H1 (cell line): Measurements from ENCODE around the gene SMARCAL1. TPM values are rescaled to one million over a fixed set of nuclear protein-coding genes. Genes with fewer than 3 reads are reported as not detected.

Experiments used
- CTCF ChIA-PET: fragments of 300-600 bp; sonication (Branson Sonifier 250); formaldehyde crosslinking; loops from one replicate; lab custom pipeline; 2021; ENCODE audit not compliant: partially characterized antibody; lab: Charles Lee
- POLR2A ChIA-PET: fragments of 300-600 bp; sonication (Branson Sonifier 250); formaldehyde crosslinking; loops from one replicate; lab custom pipeline; 2021; ENCODE audit warnings: inconsistent platforms; ENCODE audit not compliant: partially characterized antibody; lab: Charles Lee
- DNase-seq, 2 experiments: peaks; one replicate each; pipeline versions ENCODE4 v3.0.0 to v3.0.0-alpha.2; 2010 to 2022; ENCODE audit warnings: low spot score in 2 of 2, low read depth in 1 of 2, mixed read lengths in 1 of 2
- FAIRE-seq: peaks from 2 replicates; lab custom pipeline; 2011; peaks lifted over from hg19 to GRCh38; lab: Jason Lieb, UNC
- H2AFZ ChIP-seq: 2 replicates; pipeline ENCODE4 v1.8.1; 2012; ENCODE audit warnings: low read length, inconsistent platforms
- H2AK5ac ChIP-seq: 2 replicates; pipeline ENCODE4 v1.6.1; 2013; ENCODE audit warnings: low read depth, low read length
- H2BK120ac ChIP-seq: replicated peaks from 2 replicates; pipeline ENCODE3; 2013; ENCODE audit warnings: low read depth, low read length, inconsistent platforms
- H2BK12ac ChIP-seq: 2 replicates; pipeline ENCODE4 v1.6.1; 2013; ENCODE audit warnings: low read depth, low read length
- H2BK15ac ChIP-seq: 2 replicates; pipeline ENCODE4 v1.6.1; 2013; ENCODE audit warnings: low read length
- H2BK20ac ChIP-seq: 2 replicates; pipeline ENCODE4 v1.6.1; 2013; ENCODE audit warnings: low read length
- H2BK5ac ChIP-seq: 2 replicates; pipeline ENCODE4 v1.6.1; 2013; ENCODE audit warnings: low read depth, low read length
- H3K14ac ChIP-seq: 2 replicates; pipeline ENCODE4 v1.6.1; 2013; ENCODE audit warnings: inconsistent platforms; ENCODE audit not compliant: insufficient read length
- H3K18ac ChIP-seq: 2 replicates; pipeline ENCODE4 v1.6.1; 2013; ENCODE audit warnings: low read length; ENCODE audit errors: extremely low read depth
- H3K23ac ChIP-seq: 2 replicates; pipeline ENCODE4 v1.6.1; 2013; ENCODE audit warnings: inconsistent platforms; ENCODE audit not compliant: insufficient read length
- H3K23me2 ChIP-seq: 2 replicates; pipeline ENCODE4 v1.6.1; 2013; ENCODE audit warnings: low read depth, low read length
- H3K27ac ChIP-seq: 2 replicates; pipeline ENCODE4 v1.6.1; 2011; ENCODE audit warnings: low read depth, low read length, inconsistent platforms
- H3K27me3 ChIP-seq, 4 experiments: replicated peaks in 1 of 4; 1 replicate in 1 of 4; 2 replicates in 3 of 4; pipeline versions ENCODE4 v1.6.1 to v1.8.1; 2011 to 2013; ENCODE audit warnings: low read length in 3 of 4, mild to moderate bottlenecking in 3 of 4, inconsistent platforms in 2 of 4, mixed read lengths in 2 of 4, moderate library complexity in 1 of 4; ENCODE audit not compliant: control insufficient read depth in 3 of 4, insufficient read depth in 3 of 4; ENCODE audit errors: extremely low read depth in 1 of 4
- H3K36me3 ChIP-seq, 4 experiments: 2 replicates each; pipeline versions ENCODE4 v1.6.1 to v1.8.1; 2011 to 2013; ENCODE audit warnings: mild to moderate bottlenecking in 4 of 4, low read length in 3 of 4, moderate library complexity in 2 of 4, control low read depth in 1 of 4, inconsistent platforms in 1 of 4; ENCODE audit not compliant: insufficient read depth in 4 of 4, control insufficient read depth in 2 of 4
- H3K4ac ChIP-seq: replicated peaks from 2 replicates; pipeline ENCODE3; 2013; ENCODE audit warnings: low read length, low read depth, mixed read lengths, inconsistent platforms; ENCODE audit not compliant: insufficient read length
- H3K4me1 ChIP-seq, 4 experiments: replicated peaks in 1 of 4; 1 replicate in 1 of 4; 2 replicates in 3 of 4; pipeline versions ENCODE4 v1.6.1 to v1.8.1; 2011 to 2013; ENCODE audit warnings: low read length in 3 of 4, inconsistent platforms in 2 of 4, mixed read lengths in 1 of 4; ENCODE audit not compliant: insufficient read depth in 4 of 4, control insufficient read depth in 3 of 4
- H3K4me2 ChIP-seq, 2 experiments: 2 replicates each; pipeline versions ENCODE4 v1.6.1 to v1.8.1; 2011 to 2013; ENCODE audit warnings: low read depth in 2 of 2, low read length in 2 of 2, control low read depth in 1 of 2, inconsistent platforms in 1 of 2, mild to moderate bottlenecking in 1 of 2; ENCODE audit not compliant: insufficient read depth in 1 of 2
- H3K4me3 ChIP-seq, 4 experiments: fragments of 200-600, 300-600 bp in 1 of 4; sonication (generic), shearing (Covaris generic), sonication (Bioruptor Twin) in 1 of 4; 2 replicates each; pipeline versions ENCODE4 v1.5.1 to v1.8.1; 2011 to 2016; ENCODE audit warnings: low read length in 4 of 4, low read depth in 3 of 4, control low read depth in 2 of 4, inconsistent platforms in 2 of 4, mild to moderate bottlenecking in 2 of 4, mixed read lengths in 1 of 4, moderate library complexity in 1 of 4; ENCODE audit not compliant: insufficient read depth in 2 of 4; ENCODE audit errors: extremely low read depth in 1 of 4
- H3K56ac ChIP-seq: replicated peaks from 2 replicates; pipeline ENCODE3; 2013; ENCODE audit warnings: low read depth, mild to moderate bottlenecking, mixed read lengths, low read length, inconsistent platforms; ENCODE audit not compliant: insufficient read length
- H3K79me1 ChIP-seq: 2 replicates; pipeline ENCODE4 v1.6.1; 2013; ENCODE audit warnings: low read depth, low read length, control low read depth
- H3K79me2 ChIP-seq, 2 experiments: 2 replicates each; pipeline versions ENCODE4 v1.6.1 to v1.8.1; 2012 to 2013; ENCODE audit warnings: low read length in 2 of 2, mild to moderate bottlenecking in 2 of 2, inconsistent platforms in 1 of 2; ENCODE audit not compliant: insufficient read depth in 2 of 2, control insufficient read depth in 1 of 2
- H3K9ac ChIP-seq, 4 experiments: replicated peaks in 1 of 4; 1 replicate in 1 of 4; 2 replicates in 3 of 4; pipeline versions ENCODE4 v1.6.1 to v1.8.1; 2011 to 2013; ENCODE audit warnings: low read depth in 3 of 4, low read length in 3 of 4, control low read depth in 2 of 4, mild to moderate bottlenecking in 2 of 4, moderate library complexity in 2 of 4, inconsistent platforms in 1 of 4; ENCODE audit errors: extremely low read depth in 1 of 4
- H3K9me3 ChIP-seq, 2 experiments: 2 replicates each; pipeline versions ENCODE4 v1.6.1 to v1.8.1; 2012 to 2013; ENCODE audit warnings: mild to moderate bottlenecking in 2 of 2, moderate library complexity in 2 of 2, control low read depth in 1 of 2, inconsistent platforms in 1 of 2, low read depth in 1 of 2, low read length in 1 of 2, mixed read lengths in 1 of 2; ENCODE audit not compliant: insufficient read depth in 2 of 2
- H4K20me1 ChIP-seq, 2 experiments: replicated peaks in 1 of 2; 2 replicates each; pipeline versions ENCODE3 to v1.8.1; 2011 to 2013; ENCODE audit warnings: inconsistent platforms in 2 of 2, low read length in 2 of 2, mild to moderate bottlenecking in 1 of 2; ENCODE audit not compliant: insufficient read depth in 2 of 2, control insufficient read depth in 1 of 2
- H4K5ac ChIP-seq: 2 replicates; pipeline ENCODE4 v1.6.1; 2013; ENCODE audit warnings: low read length, low read depth, mixed read lengths, inconsistent platforms; ENCODE audit not compliant: insufficient read length
- H4K8ac ChIP-seq: 2 replicates; pipeline ENCODE4 v1.8.0; 2013; ENCODE audit warnings: mild to moderate bottlenecking, moderate library complexity, low read length, inconsistent platforms; ENCODE audit not compliant: insufficient read depth; ENCODE audit errors: extremely low read depth
- H4K91ac ChIP-seq: replicated peaks from 2 replicates; pipeline ENCODE3; 2013; ENCODE audit warnings: low read length, mixed read lengths, inconsistent platforms; ENCODE audit not compliant: insufficient read length
- BACH1 ChIP-seq: IDR thresholded peaks from 2 replicates; pipeline ENCODE4 v1.6.1; 2012; ENCODE audit warnings: low read length, improper control_type of control experiment
- BRCA1 ChIP-seq: IDR thresholded peaks from 2 replicates; pipeline ENCODE4 v1.6.1; 2012; ENCODE audit warnings: low read depth, low read length, improper control_type of control experiment
- CBX5 ChIP-seq: fragments of 300-800, 300-1000 bp; sonication (generic); IDR thresholded peaks from 2 replicates; pipeline ENCODE4 v1.7.1; 2016; ENCODE audit warnings: antibody characterized with exemption, low read length, low read depth
- CEBPB ChIP-seq: IDR thresholded peaks from 2 replicates; pipeline ENCODE4 v1.6.1; 2012; ENCODE audit warnings: low read depth, low read length
- EGR1 ChIP-seq: IDR thresholded peaks from 2 replicates; pipeline ENCODE4 v1.6.1; 2011; ENCODE audit warnings: low read depth, low read length, borderline replicate concordance
- GTF2F1 ChIP-seq: IDR thresholded peaks from 2 replicates; pipeline ENCODE4 v1.6.1; 2012; ENCODE audit warnings: low read depth, low read length, improper control_type of control experiment, borderline replicate concordance
- JUND ChIP-seq: IDR thresholded peaks from 2 replicates; pipeline ENCODE4 v1.6.1; 2011; ENCODE audit warnings: mild to moderate bottlenecking, improper control_type of control experiment, low read length
- NRF1 ChIP-seq: IDR thresholded peaks from 2 replicates; pipeline ENCODE4 v1.6.1; 2011; ENCODE audit warnings: mild to moderate bottlenecking, low read depth, low read length, improper control_type of control experiment
- PHF8 ChIP-seq: fragments of 200-600 bp; sonication (generic); conservative IDR thresholded peaks from 2 replicates; pipeline ENCODE4 v1.7.1; 2012; ENCODE audit warnings: low read depth, mild to moderate bottlenecking, inconsistent platforms, low read length, moderate library complexity
- POLR2A ChIP-seq, 2 experiments: IDR thresholded peaks; 1 replicate in 1 of 2; 2 replicates in 1 of 2; pipeline ENCODE4 v1.6.1; 2011; ENCODE audit warnings: low read depth in 2 of 2, low read length in 2 of 2, mild to moderate bottlenecking in 2 of 2; ENCODE audit errors: control extremely low read depth in 1 of 2
- RNF2 ChIP-seq: fragments of 200-900, 300-1000 bp; sonication (generic); IDR thresholded peaks from 2 replicates; pipeline ENCODE4 v1.7.1; 2016; ENCODE audit warnings: borderline replicate concordance, low read depth, mild to moderate bottlenecking, antibody characterized with exemption, low read length; ENCODE audit not compliant: poor library complexity, severe bottlenecking; ENCODE audit errors: missing control alignments
- RXRA ChIP-seq: IDR thresholded peaks from 2 replicates; pipeline ENCODE4 v1.6.1; 2011; ENCODE audit warnings: low read depth, mild to moderate bottlenecking, low read length, moderate library complexity; ENCODE audit not compliant: insufficient read depth
- SIX5 ChIP-seq: IDR thresholded peaks from 2 replicates; pipeline ENCODE4 v1.6.1; 2011; ENCODE audit warnings: mild to moderate bottlenecking, low read depth, low read length
- SP2 ChIP-seq: IDR thresholded peaks from 2 replicates; pipeline ENCODE4 v1.6.1; 2012; ENCODE audit warnings: mild to moderate bottlenecking, low read length, inconsistent platforms
- TEAD4 ChIP-seq: IDR thresholded peaks from 2 replicates; pipeline ENCODE4 v1.6.1; 2012; ENCODE audit warnings: low read depth, low read length, inconsistent platforms, mixed read lengths
- WGBS, 2 experiments: shearing (Covaris generic) in 1 of 2; methylation state at CpG; one replicate each; pipeline versions ENCODE4 v1.1.6 to v1.1.7; 2013 to 2015; ENCODE audit warnings: low lambda C conversion rate in 2 of 2, mixed read lengths in 2 of 2, inconsistent platforms in 1 of 2, low coverage in 1 of 2, missing lambda C conversion rate in 1 of 2; ENCODE audit not compliant: insufficient replicate concordance in 2 of 2, insufficient coverage in 1 of 2, insufficient read length in 1 of 2; ENCODE audit errors: extremely low coverage in 1 of 2, missing lambda C conversion rate in 1 of 2; 5-methylcytosine and 5-hydroxymethylcytosine counted together
- polyA plus RNA-seq, 7 experiments: library from polyadenylated mRNA; depleted of rRNA in 3 of 7; stranded (reverse) in 5 of 7; unstranded in 2 of 7; fragments of >200 nt in 5 of 7; fragments of 200-250 nt in 2 of 7; gene quantifications; 1 replicate in 5 of 7; 2 replicates in 1 of 7; 4 replicates in 1 of 7; pipeline versions ENCODE4 v1.2.1 to v1.2.3, GENCODE V29; 2011 to 2013; ENCODE audit warnings: missing spikeins in 2 of 7, mixed read lengths in 2 of 7
- total RNA-seq: library from RNA; stranded (reverse); fragmentation: NEBNext Ultra II Directional; extraction: Animal tissue kit (Norgen Biotek cat#: 25700); gene quantifications from 2 replicates; pipeline ENCODE4 v1.2.1, GENCODE V29; 2021

The SMARCAL1 gene
- total and polyA plus RNA-seq, 2 of the 8 experiments (the other 6 are each of a cell fraction or from before 2014, with no cell fraction given), result 17.6 to 17.9 TPM

DNA sequence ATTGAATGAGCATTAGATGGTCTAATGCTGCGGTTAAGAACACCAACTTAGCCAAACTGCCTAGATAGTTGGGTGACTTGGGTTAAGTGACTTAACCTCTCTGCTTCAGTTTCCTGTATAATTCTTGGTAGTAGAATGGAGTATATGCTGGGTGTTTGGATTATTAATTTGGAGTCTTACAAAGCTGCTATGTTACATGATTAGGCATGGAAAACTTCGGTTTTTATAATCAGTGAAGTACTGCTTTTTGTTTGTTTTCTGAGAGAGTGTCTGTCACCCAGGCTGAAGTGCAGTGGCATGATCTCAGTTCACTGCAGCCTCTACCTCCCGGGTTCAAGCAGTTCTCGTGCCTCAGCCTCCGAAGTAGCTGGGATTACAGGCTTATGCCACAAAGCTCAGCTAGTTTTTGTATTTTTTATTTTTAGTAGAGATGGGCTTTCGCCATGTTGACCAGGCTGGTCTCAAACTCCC is 90.9 kb downstream of the SMARCAL1 start:
- H2AK5ac ChIP-seq, result no peak overlapping the region
- no peaks in the 10 kb centered on the region for H3K27me3 ChIP-seq
- no peak overlapping the region for H3K56ac ChIP-seq
- DNase-seq (no peak), FAIRE-seq (no peak)
- H4K20me1 ChIP-seq, result peaks cover 5 to 18% of the 10 kb centered on the region in 2 experiments
- H2BK12ac ChIP-seq, result no peak overlapping the region
- H3K4ac ChIP-seq, result no peak overlapping the region
- H3K4me1 ChIP-seq, result peaks cover under 1 to 7% (median 3%) of the 10 kb centered on the region in 4 experiments; a peak in 4 of 7 replicates
- H3K9me3 ChIP-seq, result no peaks in the 10 kb centered on the region
- H4K5ac ChIP-seq, result no peak overlapping the region
- peaks cover 7% of the 10 kb centered on the region for H3K23me2 ChIP-seq
- H2BK20ac ChIP-seq, result no peak overlapping the region
- CTCF ChIA-PET, result interaction anchor here (1.2 kb wide), 1 partner anchor 16 kb away, joined by 3 read pairs; no protein-coding TSS in a partner anchor
- H2BK120ac ChIP-seq, result no peak overlapping the region
- no peak overlapping the region for H4K91ac ChIP-seq
- H3K27ac ChIP-seq, result no peak overlapping the region
- no peak overlapping the region for H3K9ac ChIP-seq
- H4K8ac ChIP-seq, result no peak overlapping the region
- peaks cover 32 to 83% (median 56%) of the 10 kb centered on the region in 4 experiments for H3K36me3 ChIP-seq
- H3K79me2 ChIP-seq, result peaks cover 16 to 45% of the 10 kb centered on the region in 2 experiments
- H3K23ac ChIP-seq, result no peak overlapping the region
- no peak overlapping the region for H2BK15ac ChIP-seq
- POLR2A ChIA-PET, result interaction anchor here (0.6 to 5.4 kb wide), 11 partner anchors 10 to 281 kb away, joined by 3 to 27 read pairs (median 3); no protein-coding TSS in a partner anchor
- H3K18ac ChIP-seq, result no peak overlapping the region
- no peak overlapping the region for H2AFZ ChIP-seq
- no peak overlapping the region for H3K4me2 ChIP-seq
- peak overlapping the region; percentile 7; the same call in 1 of the 2 replicates for H2BK5ac ChIP-seq
- WGBS, 2 experiments, result 91% methylated on average over 6 of the region's 6 CpGs; no CpG with 5 or more reads in 1 of the 2 experiments
- H3K14ac ChIP-seq, result no peak overlapping the region
- no peak overlapping the region for H3K4me3 ChIP-seq
- 0 out of 2 replicates have a peak, but pooled peaks cover 5% of the 10 kb centered on the region for H3K79me1 ChIP-seq
- TF ChIP-seq CBX5 (no peak), PHF8 (no peak), NRF1 (0 out of 2 replicates have a peak, but pooled peaks have one; percentile 1), TEAD4 (no peak), SP2 (no peak), RNF2 (no peak), RXRA (no peak), BRCA1 (no peak), GTF2F1 (no peak), CEBPB (no peak), JUND (no peak), EGR1 (no peak), SIX5 (no peak), BACH1 (no peak), POLR2A (IDR thresholded peaks at IDR 0.05; ENCODE audit: control extremely low read depth in 1 of 2, low read depth in 2 of 2, low read length in 2 of 2) (peak; percentile 24 to 66)
